Activated T-cell treated with anti-CD3 and anti-CD28 coated beads for 1 hour (primary cell): ENCODE measurements around the gene C2orf78.
A peak's percentile ranks its signal among the peaks of the same experiment; 100 is the strongest.
"Not testable (repeated sequence)": the region's sequence is repeated elsewhere in the genome, so short reads cannot be mapped to it uniquely, and the experiment has no call there.

ENCODE experiments used
- DNase-seq: peaks from one replicate; pipeline ENCODE4 v3.0.0-alpha.2; 2020; ENCODE audit warnings: low read depth

Gene C2orf78

GRCh38 chr2:73779467-73780236, 4.3 kb upstream of the C2orf78 start, which contains the start of gene DUSP11:
TSS of gene DUSP11 (minus strand) at chr2:73780103. CDS start at chr2:73779974, 129 bp downstream.
- DNase-seq = peak; percentile 96

- DNase-seq = no peak
These were observed 3.8 kb upstream of the C2orf78 start for GRCh38 chr2:73780237-73780582.

GRCh38 chr2:73783402-73783801, 581 bp upstream of the C2orf78 start:
- not testable (repeated sequence) for DNase-seq

GRCh38 chr2:73811878-73812277, 27.9 kb downstream of the C2orf78 start:
- DNase-seq = no peak

GRCh38 chr2:73812635-73813034, 28.7 kb downstream of the C2orf78 start:
- DNase-seq = no peak

- DNase-seq = no peak
These were observed 34.3 kb downstream of the C2orf78 start for GRCh38 chr2:73818296-73818695.

- DNase-seq = no peak
These were observed 37.2 kb downstream of the C2orf78 start for GRCh38 chr2:73821227-73821626.

- DNase-seq = no peak
These were observed 37.7 kb downstream of the C2orf78 start for GRCh38 chr2:73821669-73822068.

- no peak for DNase-seq
These were observed 38.3 kb downstream of the C2orf78 start for GRCh38 chr2:73822276-73822675.

GRCh38 chr2:73822991-73823390, 39.0 kb downstream of the C2orf78 start:
- DNase-seq = no peak

- no peak for DNase-seq
These were observed 39.4 kb downstream of the C2orf78 start for GRCh38 chr2:73823416-73823815.

- no peak for DNase-seq
These were observed 40.0 kb downstream of the C2orf78 start for GRCh38 chr2:73823916-73824523.

GRCh38 chr2:73825408-73825807, 41.4 kb downstream of the C2orf78 start:
- no peak for DNase-seq

GRCh38 chr2:73827018-73827417, 43.0 kb downstream of the C2orf78 start:
- DNase-seq = no peak

- DNase-seq = no peak
These were observed 43.8 kb downstream of the C2orf78 start for GRCh38 chr2:73827660-73828388.

- no peak for DNase-seq
These were observed 44.4 kb downstream of the C2orf78 start for GRCh38 chr2:73828389-73828817.

GRCh38 chr2:73828818-73829570, 45.0 kb downstream of the C2orf78 start, which contains the start of gene STAMBP:
TSS of gene STAMBP (plus strand) at chr2:73828961. CDS start at chr2:73830857, 1,896 bp downstream.
- peak; percentile 79 for DNase-seq

- DNase-seq = no peak
These were observed 47.0 kb downstream of the C2orf78 start for GRCh38 chr2:73830871-73831401.

- no peak for DNase-seq
These were observed 48.9 kb downstream of the C2orf78 start for GRCh38 chr2:73832930-73833329.

GRCh38 chr2:73836141-73836943, 52.4 kb downstream of the C2orf78 start:
- no peak for DNase-seq
